Right lung (tissue), 5 donors: Measurements from ENCODE around the gene CARM1. TPM values are rescaled to one million over a fixed set of nuclear protein-coding genes. Genes with fewer than 3 reads are reported as not detected.
"Not testable (repeated sequence)": the region's sequence is repeated elsewhere in the genome, so short reads cannot be mapped to it uniquely, and the experiment has no call there.

Experiments used
- DNase-seq, 2 donors: peaks; one replicate each; pipeline ENCODE4 v3.0.0-alpha.2; 2013
- polyA plus RNA-seq, 5 donors: library from polyadenylated mRNA; unstranded; fragments of 120-200 nt; gene quantifications; one replicate each; pipeline versions ENCODE4 v1.2.1 to v1.2.3, GENCODE V29; 2013; ENCODE audit warnings: inconsistent platforms in 1 of 5, low replicate concordance in 1 of 5; ENCODE audit not compliant: insufficient read length in 5 of 5, insufficient read depth in 1 of 5

The CARM1 gene
- polyA plus RNA-seq, 5 donors = 30.6 to 54.3 (median 43.5) TPM

GRCh38 chr19:10839114-10840050 lies 32.0 kb upstream of the CARM1 start:
- DNase-seq = no peak

DNA sequence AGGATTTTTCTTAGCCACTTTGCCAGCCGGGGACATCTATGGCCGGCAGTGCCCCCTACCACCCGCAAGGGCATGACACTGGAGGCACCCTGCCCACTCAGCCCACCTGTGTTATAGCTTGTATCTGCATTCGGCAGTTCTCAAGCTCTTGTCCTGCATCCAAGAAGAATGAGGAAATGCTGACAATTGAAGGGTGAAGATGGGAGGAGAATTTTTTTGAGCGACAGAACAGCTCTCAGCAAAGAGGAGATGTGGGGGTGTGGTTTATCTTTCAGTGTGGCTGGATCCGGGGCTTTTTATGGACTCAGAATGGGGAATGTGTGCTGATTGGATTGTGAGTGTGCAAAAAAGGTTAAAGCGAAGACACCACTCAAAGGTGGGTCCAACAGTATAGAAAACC lies 28.6 kb upstream of the CARM1 start:
- no peak for DNase-seq

DNA sequence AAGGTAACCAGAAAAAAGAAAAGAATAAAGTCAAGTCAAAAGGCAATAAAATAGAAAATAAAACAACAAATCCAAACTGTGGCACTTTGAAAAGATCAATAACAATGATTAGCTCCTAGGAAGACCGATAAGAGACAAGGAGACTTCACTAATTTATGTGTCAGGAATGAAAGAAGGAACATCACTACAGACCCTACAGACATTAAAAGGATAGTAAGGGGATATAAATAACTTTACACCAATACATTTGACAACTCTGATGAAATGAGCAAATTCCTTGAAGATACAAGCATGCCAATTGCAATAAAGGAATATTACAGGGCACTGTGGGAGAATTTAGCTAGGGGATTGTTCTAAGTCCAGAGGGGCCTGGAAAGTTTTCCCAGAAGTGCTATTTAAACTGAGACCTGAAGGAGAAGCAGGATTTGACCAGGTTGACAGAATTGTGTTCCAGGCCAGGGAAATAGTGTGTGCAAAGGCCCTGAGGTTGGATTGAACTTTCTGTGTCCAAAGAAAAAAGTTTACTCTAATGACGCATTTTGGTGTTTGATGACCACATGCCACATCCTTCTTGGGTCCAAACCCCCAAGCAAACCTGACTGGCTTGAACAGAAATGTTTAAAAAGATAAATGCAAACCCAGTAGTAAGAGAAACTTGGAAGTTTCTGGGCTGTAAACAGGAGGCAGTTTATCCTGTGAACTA lies 24.7 kb upstream of the CARM1 start:
- DNase-seq = no peak

- peak; percentile 42 to 51 for DNase-seq
These were observed 23.0 kb upstream of the CARM1 start, which contains the start of gene C19orf38 for GRCh38 chr19:10848230-10848856. Gene C19orf38, plus strand, starts transcription at chr19:10848415. Its CDS starts 94 bp downstream, at chr19:10848509.

GRCh38 chr19:10850631-10851030 lies 20.7 kb upstream of the CARM1 start:
- no peak for DNase-seq

DNA sequence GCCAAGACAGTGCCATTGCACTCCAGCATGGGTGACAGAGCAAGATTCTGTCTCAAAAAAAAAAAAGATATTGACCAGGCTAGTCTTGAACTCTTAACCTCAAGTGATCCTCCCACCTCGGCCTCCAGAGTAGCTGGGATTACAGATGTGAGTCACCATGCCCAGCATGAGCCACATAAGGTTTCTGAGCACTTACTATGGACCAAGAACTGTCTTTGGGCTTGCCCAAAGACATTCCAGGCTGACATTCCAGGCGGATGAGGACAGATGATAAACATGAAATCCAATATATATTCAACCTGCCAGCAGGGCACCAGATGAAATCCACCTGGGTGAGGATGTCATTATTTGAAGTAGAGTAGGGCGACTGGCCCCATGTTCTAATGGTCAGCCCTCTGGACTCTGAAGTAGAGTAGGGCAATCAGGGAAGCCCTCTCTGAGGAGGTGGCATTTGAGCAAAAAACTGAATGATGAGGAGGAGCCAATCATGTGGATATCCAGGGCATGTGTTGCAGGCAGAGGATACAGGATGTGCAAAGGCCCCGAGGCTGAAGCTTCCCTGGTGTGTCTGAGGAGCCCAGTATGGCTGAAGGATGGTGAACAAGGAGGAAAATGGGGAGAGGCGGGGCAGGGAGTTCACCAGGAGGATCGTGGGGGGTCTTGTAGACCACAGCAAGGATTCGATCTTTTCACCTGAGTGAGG lies 19.1 kb upstream of the CARM1 start:
- no peak for DNase-seq

DNA sequence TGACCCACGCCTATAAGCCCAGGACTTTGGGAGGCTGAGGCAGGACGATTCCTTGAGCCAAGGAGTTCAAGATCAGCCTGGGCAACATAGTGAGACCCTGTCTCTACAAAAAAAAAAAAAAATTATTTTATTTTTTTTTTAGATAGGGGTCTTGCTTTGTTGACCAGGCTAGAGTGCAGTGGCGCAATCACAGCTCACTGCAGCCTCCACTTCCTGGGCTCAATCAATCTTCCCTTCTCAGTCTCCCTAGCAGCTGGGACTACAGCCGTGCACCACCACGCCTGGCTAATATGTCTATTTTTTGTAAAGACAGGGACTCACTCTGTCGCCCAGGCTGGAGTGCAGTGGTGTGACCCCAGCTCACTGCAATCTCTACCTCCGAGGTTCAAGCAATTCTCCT lies 18.4 kb upstream of the CARM1 start:
- no peak for DNase-seq

GRCh38 chr19:10854350-10855089 lies 16.8 kb upstream of the CARM1 start:
- no peak for DNase-seq

DNA sequence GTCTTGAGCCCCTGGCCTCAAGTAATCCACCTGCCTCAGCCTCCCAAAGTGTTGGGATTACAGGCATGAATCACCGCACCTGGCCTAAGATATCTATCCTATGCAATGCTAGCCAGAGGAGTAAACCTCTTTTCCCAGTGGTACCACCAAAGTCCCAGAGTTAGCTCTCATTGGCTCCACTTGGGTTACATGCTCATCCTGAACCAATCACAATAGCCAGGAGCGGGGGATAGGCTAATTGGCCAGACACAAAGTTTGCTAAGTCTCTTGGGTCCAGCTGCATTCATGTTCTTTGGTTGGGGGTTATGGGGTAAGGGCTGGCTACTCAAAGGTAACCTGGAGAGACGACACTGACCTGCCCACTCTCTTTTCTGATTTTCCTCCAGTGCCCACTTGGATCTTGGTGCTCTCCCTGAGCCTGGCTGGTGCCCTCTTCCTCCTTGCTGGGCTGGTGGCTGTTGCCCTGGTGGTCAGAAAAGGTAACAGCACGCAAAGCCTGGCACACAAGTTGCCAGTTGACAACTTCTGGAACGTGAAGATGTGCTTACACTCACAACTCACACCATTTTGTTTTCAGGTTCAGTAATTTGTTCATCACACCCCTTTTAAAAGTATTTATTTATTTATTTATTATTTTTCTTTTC lies 15.4 kb upstream of the CARM1 start:
- DNase-seq = no peak

DNA sequence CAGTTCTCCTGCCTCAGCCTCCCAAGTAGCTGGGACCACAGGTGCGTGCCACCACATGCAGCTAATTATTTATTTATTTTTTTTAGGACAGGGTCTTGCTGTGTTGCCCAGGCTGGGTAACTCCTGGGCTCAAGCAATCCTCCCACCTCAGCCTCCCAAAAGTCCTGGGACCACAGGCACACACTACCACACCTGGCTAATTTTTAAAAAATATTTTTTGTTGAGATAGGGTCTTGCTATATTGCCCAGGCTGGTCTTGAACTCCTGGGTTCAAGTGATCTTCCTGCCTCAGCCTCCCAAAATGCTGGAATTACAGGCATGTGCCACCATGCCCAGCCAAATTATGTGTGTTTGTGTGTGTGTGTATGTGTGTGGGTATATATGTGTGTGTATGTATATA lies 14.5 kb upstream of the CARM1 start:
- DNase-seq = not testable (repeated sequence)

GRCh38 chr19:10858204-10858828 lies 13.0 kb upstream of the CARM1 start:
- DNase-seq = no peak

DNA sequence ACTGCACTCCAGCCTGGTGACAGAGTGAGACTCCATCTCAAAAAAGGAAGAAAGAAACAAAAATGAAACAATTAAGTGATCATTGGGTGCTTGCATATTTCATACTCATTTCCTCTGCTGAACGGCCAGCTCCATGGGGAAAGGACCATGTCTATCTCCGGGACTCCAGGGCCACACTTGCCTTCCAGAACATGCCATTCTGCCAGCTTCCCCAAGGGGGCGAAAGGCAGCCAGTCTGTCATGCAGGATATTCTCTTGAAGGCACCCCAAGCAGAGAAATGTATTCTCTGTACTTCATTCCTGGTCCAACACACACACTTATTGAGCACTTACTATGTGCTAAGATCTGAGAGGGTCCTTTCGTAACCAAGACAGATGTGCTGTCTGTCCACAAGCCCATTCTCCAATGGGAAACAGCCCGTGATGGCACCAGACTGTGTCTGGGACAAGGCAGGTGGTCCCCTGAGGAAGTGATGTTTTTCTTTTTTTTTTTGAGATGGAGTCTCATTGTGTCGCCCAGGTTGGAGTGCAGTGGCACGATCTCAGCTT lies 10.2 kb upstream of the CARM1 start:
- DNase-seq = no peak

GRCh38 chr19:10862561-10863106 lies 8.7 kb upstream of the CARM1 start:
- DNase-seq = no peak

- peak; percentile 56 to 64 for DNase-seq
These were observed 8.1 kb upstream of the CARM1 start for GRCh38 chr19:10863107-10863717.

- DNase-seq = peak; percentile 59 to 73
These were observed 6.8 kb upstream of the CARM1 start for GRCh38 chr19:10864538-10864899.

- no peak for DNase-seq
These were observed 4.9 kb upstream of the CARM1 start for GRCh38 chr19:10866495-10866894.

DNA sequence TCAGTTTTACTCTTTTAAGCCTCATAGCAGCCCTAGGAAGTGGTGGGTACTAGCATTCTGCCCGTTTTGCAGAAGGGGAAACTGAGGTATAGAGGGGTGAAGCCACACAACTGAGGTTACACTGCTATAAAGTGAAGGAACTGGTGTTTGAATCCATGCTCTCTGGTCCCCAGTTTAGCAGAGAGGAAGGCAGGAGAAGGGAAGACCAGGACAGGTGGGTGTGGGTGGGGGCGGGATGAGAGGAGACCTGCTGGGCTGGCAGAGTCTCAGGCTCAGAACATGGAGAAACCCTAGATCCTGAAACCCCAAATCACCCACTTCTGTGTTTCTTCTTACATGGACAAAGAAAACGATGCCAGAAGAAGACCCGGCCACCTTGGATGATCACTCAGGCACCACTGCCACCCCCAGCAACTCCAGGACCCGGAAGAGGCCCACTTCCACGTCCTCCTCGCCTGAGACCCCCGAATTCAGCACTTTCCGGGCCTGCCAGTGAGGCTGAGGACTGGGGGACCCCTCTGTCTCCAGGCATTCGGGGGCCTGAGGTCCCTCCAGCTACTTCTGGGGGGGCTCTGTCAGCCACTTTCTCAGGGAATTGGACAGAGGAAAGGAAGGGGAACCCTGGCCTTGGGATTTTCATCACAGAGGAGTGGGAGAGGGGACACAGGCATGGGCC lies 2.3 kb upstream of the CARM1 start:
- DNase-seq = no peak

DNA sequence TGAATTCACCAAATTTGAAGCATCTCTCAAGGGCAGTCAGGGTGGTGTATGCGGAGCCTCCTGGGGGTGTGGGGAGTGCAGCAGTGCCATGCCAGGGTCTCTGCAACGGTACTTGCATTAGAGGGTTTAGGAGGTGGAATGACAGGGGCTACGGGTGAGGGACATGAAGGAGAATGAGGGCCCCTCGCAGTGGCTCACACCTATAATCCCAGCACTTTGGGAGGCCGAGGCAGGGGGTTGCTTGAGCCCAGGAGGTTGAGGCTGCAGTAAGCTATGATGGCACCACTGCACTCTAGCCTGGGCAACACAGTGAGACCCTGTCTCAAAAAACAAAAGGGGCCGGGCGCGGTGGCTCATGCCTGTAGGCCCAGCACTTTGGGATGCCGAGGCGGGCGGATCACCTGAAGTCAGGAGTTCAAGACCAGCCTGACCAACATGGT lies 1.5 kb upstream of the CARM1 start:
- DNase-seq = not testable (repeated sequence)
